Activated naive CD8-positive, alpha-beta T cell treated with anti-CD3 and anti-CD28 coated beads, Interleukin-2, amount 10 ng/mL, durations not matched to agents 7 days and 5 days (primary cell): ENCODE results near the gene NFKBIB. TPM values are rescaled to one million over a fixed set of nuclear protein-coding genes. Genes with fewer than 3 reads are reported as not detected.
"Not testable (repeated sequence)": the region's sequence is repeated elsewhere in the genome, so short reads cannot be mapped to it uniquely, and the experiment has no call there.

Experiments used
- ATAC-seq: fragments of 150-1000 bp; cut with Tn5 transposase; one replicate; pipeline ENCODE4 v1.10.0; 2021; ENCODE audit warnings: low read depth, moderate library complexity
- POLR2A ChIA-PET: fragments of 350-600 bp; sonication (Branson Sonifier 250); formaldehyde crosslinking; loops from one replicate; lab custom pipeline; 2021; ENCODE audit warnings: antibody characterized with exemption; lab: Charles Lee
- DNase-seq: peaks from one replicate; pipeline ENCODE4 v3.0.0; 2021
- H3K27ac Mint-ChIP-seq: one replicate; pipeline ENCODE4 v1.8.0; 2022; ENCODE audit warnings: mild to moderate bottlenecking, mixed read lengths
- H3K27me3 Mint-ChIP-seq: one replicate; pipeline ENCODE4 v1.8.0; 2022; ENCODE audit warnings: mild to moderate bottlenecking, moderate library complexity, mixed read lengths
- H3K36me3 Mint-ChIP-seq: one replicate; pipeline ENCODE4 v1.8.0; 2021; ENCODE audit warnings: mild to moderate bottlenecking, mixed read lengths
- H3K4me1 Mint-ChIP-seq: one replicate; pipeline ENCODE4 v1.8.0; 2021; ENCODE audit warnings: mixed read lengths
- H3K4me3 Mint-ChIP-seq: one replicate; pipeline ENCODE4 v1.8.0; 2022; ENCODE audit warnings: mild to moderate bottlenecking, moderate library complexity, mixed read lengths
- H3K9me3 Mint-ChIP-seq: one replicate; pipeline ENCODE4 v1.8.0; 2021; ENCODE audit warnings: mixed read lengths
- total RNA-seq, 2 experiments: library from RNA; stranded (reverse); gene quantifications; one replicate each; pipeline ENCODE4 v1.2.3, GENCODE V29; 2021

Gene NFKBIB
- total RNA-seq, 2 experiments from 2014 or later = 30.0 to 31.1 TPM

- Mint-ChIP-seq H3K27ac (no peak overlapping the region), H3K36me3 (peaks cover 20% of the 10 kb centered on the region), H3K4me1 (peaks cover 40% of the 10 kb centered on the region), H3K4me3 (no peak overlapping the region), H3K27me3 (no peaks in the 10 kb centered on the region), H3K9me3 (no peaks in the 10 kb centered on the region)
- POLR2A ChIA-PET = interaction anchor here (0.5 to 11.9 kb wide), 5 partner anchors 12 to 130 kb away, joined by 3 to 161 read pairs (median 3); partner anchors contain the start of genes HNRNPL, MRPS12, NFKBIB and RINL
- DNase-seq (no peak), ATAC-seq (no peak)
These were observed 37.3 kb upstream of the NFKBIB start for GRCh38 chr19:38862321-38863059.

DNA sequence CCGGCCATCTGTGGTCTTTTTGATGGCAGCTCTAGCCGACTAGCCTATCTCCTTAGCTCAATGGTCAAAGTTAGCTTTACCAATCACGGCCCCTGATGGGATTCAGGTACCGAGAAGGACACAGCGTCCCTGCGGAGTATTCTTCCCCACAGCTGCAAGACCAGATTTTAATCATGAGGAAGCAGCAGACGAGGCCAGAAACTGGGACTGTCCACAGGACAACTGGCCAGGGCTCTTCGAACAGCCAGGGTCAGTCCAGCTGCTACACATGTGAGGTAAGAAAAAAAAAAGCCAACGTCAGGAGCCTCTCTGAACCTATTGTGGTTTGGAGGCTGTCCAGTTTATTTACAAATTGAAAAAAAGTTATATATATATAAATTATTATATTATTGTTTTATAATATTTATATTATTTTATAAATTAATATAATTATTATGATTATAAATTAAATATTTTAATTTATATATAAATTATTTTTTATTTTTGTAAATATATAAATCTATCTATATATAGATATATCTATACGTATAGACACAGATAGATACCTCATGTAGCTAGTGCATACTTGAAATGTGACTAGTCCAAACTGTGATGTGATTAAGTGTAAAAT lies 32.5 kb upstream of the NFKBIB start:
- no peak for DNase-seq
- Mint-ChIP-seq H3K9me3 (no peaks in the 10 kb centered on the region), H3K4me3 (no peak overlapping the region), H3K27me3 (no peaks in the 10 kb centered on the region), H3K36me3 (peaks cover 33% of the 10 kb centered on the region), H3K4me1 (peaks cover 43% of the 10 kb centered on the region), H3K27ac (no peak overlapping the region)
- POLR2A ChIA-PET = interaction anchor here (1.2 to 11.9 kb wide), 2 partner anchors 17 to 25 kb away, joined by 5 to 161 read pairs; partner anchors contain the start of gene HNRNPL
- ATAC-seq = no peak

- no peak for DNase-seq
- Mint-ChIP-seq H3K27ac (peak overlapping the region; percentile 89), H3K9me3 (no peaks in the 10 kb centered on the region), H3K4me3 (peak overlapping the region; percentile 89), H3K27me3 (no peaks in the 10 kb centered on the region), H3K36me3 (peaks cover 39% of the 10 kb centered on the region), H3K4me1 (peaks cover 44% of the 10 kb centered on the region)
- POLR2A ChIA-PET = interaction anchor here (1.2 to 11.9 kb wide), 9 partner anchors 10 to 134 kb away, joined by 3 to 161 read pairs (median 9); partner anchors contain the start of genes ECH1, HNRNPL, MRPS12 and NFKBIB
- no peak for ATAC-seq
These were observed 31.2 kb upstream of the NFKBIB start for GRCh38 chr19:38868551-38868950.

DNA sequence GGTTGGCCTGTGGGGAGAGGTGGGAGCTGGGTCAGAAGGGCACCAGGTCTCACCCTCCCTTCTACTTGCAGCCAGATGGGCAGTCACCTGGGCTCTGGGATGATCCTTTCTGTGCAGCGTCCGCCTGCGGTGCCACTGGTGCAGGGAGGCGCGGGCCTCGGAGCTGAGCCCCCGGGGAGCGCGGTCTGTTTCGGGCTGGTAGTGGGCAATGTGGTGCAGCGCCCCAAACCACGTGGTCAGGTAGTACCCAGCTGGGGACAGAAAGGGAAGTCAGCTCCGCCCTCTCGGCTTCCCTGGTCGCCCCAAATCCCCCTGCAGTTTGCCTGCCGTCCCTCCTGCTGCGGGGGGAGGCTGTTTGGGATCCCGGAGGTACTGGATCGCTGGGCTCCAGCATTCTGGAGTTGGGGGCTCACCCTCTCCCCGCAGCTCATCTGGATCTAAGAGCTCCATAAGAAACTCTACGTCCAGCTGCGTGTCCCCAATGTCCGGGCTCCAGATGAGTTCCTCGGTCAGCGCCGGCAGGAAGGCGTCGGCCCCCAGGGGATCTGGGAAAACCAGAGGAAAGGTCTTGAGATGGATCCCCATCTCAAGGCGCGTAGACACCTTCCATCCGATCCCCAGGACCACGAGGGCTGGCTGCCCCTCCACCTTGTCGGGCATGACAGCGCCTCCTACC lies 30.5 kb upstream of the NFKBIB start:
- no peaks in the 10 kb centered on the region for H3K27me3 Mint-ChIP-seq
- H3K4me1 Mint-ChIP-seq = peaks cover 42% of the 10 kb centered on the region
- peak overlapping the region; percentile 89 for H3K27ac Mint-ChIP-seq
- no peaks in the 10 kb centered on the region for H3K9me3 Mint-ChIP-seq
- peak overlapping the region; percentile 89 for H3K4me3 Mint-ChIP-seq
- ATAC-seq (no peak), DNase-seq (peak; percentile 60)
- peaks cover 38% of the 10 kb centered on the region for H3K36me3 Mint-ChIP-seq
- POLR2A ChIA-PET = interaction anchor here (0.5 to 11.9 kb wide), 10 partner anchors 9 to 135 kb away, joined by 3 to 161 read pairs (median 8); partner anchors contain the start of genes ECH1, HNRNPL, MRPS12 and NFKBIB

DNA sequence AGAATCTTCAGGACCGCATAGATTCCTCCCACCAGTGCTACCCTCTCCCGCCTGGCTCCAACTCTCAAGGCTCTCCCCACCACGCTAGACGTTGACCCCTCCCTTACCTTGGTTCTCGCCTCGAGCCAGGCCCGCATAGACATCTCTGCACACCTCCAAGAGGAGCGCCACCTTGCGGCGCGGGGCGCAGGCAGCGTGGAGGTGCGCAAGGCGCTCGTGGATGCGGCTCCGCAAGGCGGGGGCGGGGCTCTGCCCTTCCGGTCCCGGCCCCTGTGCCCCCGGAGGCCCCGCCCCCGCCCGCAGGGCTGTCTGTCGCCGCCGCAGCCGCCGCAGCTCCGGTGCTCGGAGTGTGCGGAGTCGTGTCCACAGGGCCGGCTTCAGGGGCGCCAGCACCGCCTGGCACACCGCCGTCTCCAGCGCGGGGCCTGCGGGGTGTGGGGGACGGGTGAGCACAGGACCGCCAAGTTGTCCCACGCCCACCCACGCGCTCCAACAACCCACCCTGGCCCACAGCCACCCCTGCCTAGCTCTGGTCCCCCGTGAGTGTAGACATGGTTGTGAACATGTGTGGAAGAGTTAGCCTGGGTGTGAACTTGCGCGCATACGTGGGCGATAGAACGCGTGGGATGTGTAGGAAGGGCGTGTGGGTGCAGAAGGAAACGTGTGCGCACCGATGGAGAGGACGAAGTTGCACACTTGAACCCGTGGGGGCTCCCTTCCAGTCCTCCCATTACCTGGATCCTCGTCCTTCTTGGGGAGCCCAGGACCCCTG lies 29.7 kb upstream of the NFKBIB start:
- Mint-ChIP-seq H3K4me1 (peaks cover 35% of the 10 kb centered on the region), H3K27me3 (no peaks in the 10 kb centered on the region)
- ATAC-seq = peak; percentile 97

GRCh38 chr19:38870612-38871011 lies 29.2 kb upstream of the NFKBIB start:
- no peaks in the 10 kb centered on the region for H3K27me3 Mint-ChIP-seq
- peak overlapping the region; percentile 50 for H3K4me3 Mint-ChIP-seq
- POLR2A ChIA-PET = interaction anchor here (1.1 to 11.9 kb wide), 5 partner anchors 8 to 468 kb away, joined by 3 to 161 read pairs (median 7); partner anchors contain the start of genes ECH1, FAM98C, HNRNPL and RINL
- DNase-seq (no peak), ATAC-seq (no peak)
- peak overlapping the region; percentile 43 for H3K27ac Mint-ChIP-seq
- H3K36me3 Mint-ChIP-seq = peaks cover 26% of the 10 kb centered on the region
- peaks cover 31% of the 10 kb centered on the region for H3K4me1 Mint-ChIP-seq
- no peaks in the 10 kb centered on the region for H3K9me3 Mint-ChIP-seq

More for the DNA sequence above, 29.7 kb upstream of the NFKBIB start:
- H3K9me3 Mint-ChIP-seq = no peaks in the 10 kb centered on the region
- DNase-seq = peak; percentile 99
- H3K4me3 Mint-ChIP-seq = peak overlapping the region; percentile 89
- POLR2A ChIA-PET = interaction anchor here (1.1 to 11.9 kb wide), 10 partner anchors 8 to 467 kb away, joined by 3 to 161 read pairs (median 8); partner anchors contain the start of genes ECH1, FAM98C, HNRNPL and NFKBIB
- H3K27ac Mint-ChIP-seq = peak overlapping the region; percentile 89
- peaks cover 31% of the 10 kb centered on the region for H3K36me3 Mint-ChIP-seq

DNA sequence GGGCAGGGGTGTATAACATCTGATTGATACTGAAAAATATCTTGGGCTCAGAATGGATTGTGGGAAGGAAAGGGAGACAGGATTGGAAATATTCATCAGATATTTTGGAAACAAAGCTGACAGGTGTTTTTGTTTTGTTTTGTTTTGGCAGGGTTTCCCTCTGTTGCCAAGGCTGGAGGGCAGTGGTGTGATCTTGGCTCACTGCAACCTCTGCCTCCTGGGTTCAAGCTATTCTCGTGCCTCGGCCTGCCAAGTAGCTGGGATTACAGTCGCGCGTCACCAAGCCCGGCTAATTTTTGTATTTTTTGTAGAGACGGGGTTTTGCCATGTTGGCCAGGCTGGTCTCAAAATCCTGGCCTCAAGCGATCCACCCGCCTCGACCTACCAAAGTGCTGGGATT lies 26.4 kb upstream of the NFKBIB start:
- DNase-seq, H3K9me3 Mint-ChIP-seq, H3K27me3 Mint-ChIP-seq, ATAC-seq, H3K4me3 Mint-ChIP-seq: not testable (repeated sequence)
- H3K27ac Mint-ChIP-seq = peak overlapping the region; percentile 18
- POLR2A ChIA-PET = interaction anchor here (1.3 kb wide), 1 partner anchor 22 kb away, joined by 4 read pairs; no protein-coding TSS in a partner anchor
- peaks cover 21% of the 10 kb centered on the region for H3K36me3 Mint-ChIP-seq
- peaks cover 34% of the 10 kb centered on the region for H3K4me1 Mint-ChIP-seq

DNA sequence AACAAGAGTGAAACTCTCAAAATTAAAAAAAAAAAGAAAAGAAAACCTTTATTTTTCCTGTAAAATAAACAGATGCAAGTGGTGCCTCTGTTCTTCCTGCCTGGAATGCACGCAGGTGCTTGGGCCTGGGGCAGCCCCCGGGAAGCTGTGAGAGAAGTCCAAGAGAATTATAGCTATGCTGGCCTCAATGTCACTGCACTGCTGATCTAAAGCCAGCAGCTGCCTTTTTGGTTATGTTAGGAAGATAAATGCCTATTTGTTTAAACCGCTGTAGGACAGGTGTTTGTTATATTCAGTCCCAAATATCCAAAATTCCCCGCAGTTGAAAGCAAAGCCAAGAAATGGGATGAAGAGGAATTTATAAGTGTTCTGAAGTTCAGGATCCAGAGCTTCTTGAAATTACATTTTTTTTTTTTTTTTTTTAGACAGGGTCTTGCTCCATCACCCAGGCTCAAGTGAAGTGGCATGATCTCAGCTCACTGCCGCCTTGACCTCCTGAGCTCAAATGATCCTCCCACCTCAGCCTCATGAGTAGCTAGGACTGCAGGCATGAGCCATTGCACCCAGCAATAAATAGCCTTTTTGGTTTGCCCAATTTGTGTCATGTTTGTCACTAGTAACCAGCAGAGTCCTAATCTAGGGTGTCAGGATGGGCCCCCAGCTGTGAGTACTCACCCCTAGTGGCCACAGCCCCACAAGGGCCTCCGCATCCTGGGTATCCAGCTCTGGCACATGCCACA lies 23.9 kb upstream of the NFKBIB start:
- H3K4me1 Mint-ChIP-seq = peaks cover 23% of the 10 kb centered on the region
- H3K27me3 Mint-ChIP-seq = no peaks in the 10 kb centered on the region
- H3K9me3 Mint-ChIP-seq = no peaks in the 10 kb centered on the region
- POLR2A ChIA-PET = interaction anchor here (1.3 to 2.7 kb wide), 2 partner anchors 27 to 106 kb away, joined by 3 to 16 read pairs; no protein-coding TSS in a partner anchor
- ATAC-seq = no peak
- H3K27ac Mint-ChIP-seq = peak overlapping the region; percentile 26
- peaks cover 16% of the 10 kb centered on the region for H3K36me3 Mint-ChIP-seq
- DNase-seq = no peak
- no peak overlapping the region for H3K4me3 Mint-ChIP-seq

DNA sequence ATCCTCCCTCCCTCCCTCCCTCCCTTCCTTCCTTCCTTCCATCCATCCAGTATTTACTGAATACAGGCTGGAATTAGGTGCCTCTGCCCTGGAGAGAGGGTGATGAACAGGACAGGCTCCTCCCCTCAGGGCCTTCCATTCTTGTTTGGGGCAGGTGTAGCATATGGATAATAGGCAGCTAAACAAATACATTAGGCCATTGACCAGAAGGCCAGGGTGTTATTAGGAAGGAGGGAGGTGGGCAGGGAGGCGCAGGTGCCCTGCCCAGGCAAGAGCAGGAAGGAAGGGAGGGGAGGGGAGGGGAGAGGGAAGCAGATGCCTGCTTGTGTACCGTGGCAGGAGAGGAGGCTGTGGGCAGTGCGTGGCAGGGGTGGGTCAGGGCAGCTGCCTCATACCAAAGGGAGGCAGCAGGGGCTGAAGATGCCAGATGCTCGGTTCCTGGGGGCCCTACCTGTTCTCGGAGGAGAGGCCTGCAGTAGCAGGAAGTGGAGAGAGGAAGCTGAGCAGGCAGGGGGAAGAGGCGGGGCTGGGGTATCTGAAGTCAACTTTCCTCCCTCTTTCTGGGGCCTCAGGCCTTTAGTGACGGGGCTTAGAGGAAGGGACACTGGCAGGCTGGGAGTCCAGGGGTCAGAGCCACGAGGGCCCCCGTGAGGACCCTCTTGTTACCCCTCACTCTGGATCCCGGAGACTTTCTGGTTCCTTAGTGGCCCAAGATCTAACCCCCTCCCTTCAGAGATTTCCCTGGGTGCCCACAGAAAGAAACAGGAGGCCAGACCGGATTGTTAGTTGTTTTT lies 21.8 kb upstream of the NFKBIB start, which contains the start of gene RINL:
TSS of gene RINL (minus strand) at position 495 of the 794 bp plus-strand sequence. CDS start 1,533 bp downstream, outside the sequence.
- ATAC-seq = peak; percentile 92
- peak within 1 kb of the TSS; percentile 97 for H3K27ac Mint-ChIP-seq
- H3K9me3 Mint-ChIP-seq = no peaks in the 10 kb centered on the region
- peaks cover 6% of the 10 kb centered on the region for H3K36me3 Mint-ChIP-seq
- peaks cover 22% of the 10 kb centered on the region for H3K4me1 Mint-ChIP-seq
- DNase-seq = peak; percentile 70
- no peaks in the 10 kb centered on the region for H3K27me3 Mint-ChIP-seq
- H3K4me3 Mint-ChIP-seq = peak within 1 kb of the TSS; percentile 97
- POLR2A ChIA-PET = interaction anchor here (0.6 to 3.4 kb wide), 25 partner anchors 8 to 261 kb away, joined by 3 to 20 read pairs (median 5); partner anchors contain the start of genes ACTN4, ECH1, MAP4K1 and MRPS12

- Mint-ChIP-seq H3K9me3 (no peaks in the 10 kb centered on the region), H3K4me1 (peaks cover 19% of the 10 kb centered on the region), H3K4me3 (peak overlapping the region; percentile 97), H3K27me3 (no peaks in the 10 kb centered on the region), H3K27ac (peak overlapping the region; percentile 97), H3K36me3 (peaks cover 2% of the 10 kb centered on the region)
- DNase-seq (peak; percentile 51), ATAC-seq (peak; percentile 36)
- POLR2A ChIA-PET = interaction anchor here (0.6 to 3.4 kb wide), 19 partner anchors 8 to 504 kb away, joined by 3 to 20 read pairs (median 5); partner anchors contain the start of genes ACTN4, ECH1, MAP4K1 and MRPS12
These were observed 21.0 kb upstream of the NFKBIB start for GRCh38 chr19:38878575-38879399.
